Sigmoid colon (tissue), 7 donors: ENCODE data around the gene SULT2A1. TPM values are rescaled to one million over a fixed set of nuclear protein-coding genes. Genes with fewer than 3 reads are reported as not detected.
"Not testable (repeated sequence)": the region's sequence is repeated elsewhere in the genome, so short reads cannot be mapped to it uniquely, and the experiment has no call there.

ENCODE experiments used
- DNase-seq: peaks from one replicate; pipeline ENCODE4 v3.0.0-alpha.2; 2019
- H3K27ac ChIP-seq, 4 donors: fragments of 200-600 bp; sonication (generic); one replicate each; pipeline ENCODE4 v1.5.1; 2016 to 2019; ENCODE audit warnings: mild to moderate bottlenecking in 1 of 4
- H3K27me3 ChIP-seq, 3 donors: fragments of 200-600 bp; sonication (generic); one replicate each; pipeline ENCODE4 v1.5.1; 2019; ENCODE audit warnings: mild to moderate bottlenecking in 1 of 3
- H3K36me3 ChIP-seq, 4 donors: fragments of 200-600 bp; sonication (generic); one replicate each; pipeline ENCODE4 v1.5.1; 2016 to 2019
- H3K4me1 ChIP-seq, 4 donors: fragments of 200-600 bp; sonication (generic); one replicate each; pipeline ENCODE4 v1.5.1; 2017 to 2019
- H3K4me3 ChIP-seq, 4 donors: fragments of 200-600 bp; sonication (generic); one replicate each; pipeline ENCODE4 v1.5.1; 2017 to 2019; ENCODE audit warnings: mild to moderate bottlenecking in 2 of 4, moderate library complexity in 1 of 4
- H3K9me3 ChIP-seq, 4 donors: fragments of 200-600 bp in 3 of 4; sonication (generic) in 3 of 4; one replicate each; pipeline versions ENCODE4 v1.5.1 to v1.6.1; 2013 to 2019
- CTCF ChIP-seq, 4 experiments: fragments of 450-650 bp in 3 of 4; fragments of 200-600 bp in 1 of 4; IDR thresholded peaks; one replicate each; pipeline ENCODE4 v1.5.1; 2016 to 2019; ENCODE audit warnings: antibody characterized with exemption in 4 of 4, mild to moderate bottlenecking in 3 of 4, moderate library complexity in 2 of 4
- EP300 ChIP-seq, 4 donors: sonication (generic); formaldehyde crosslinking; IDR thresholded peaks; one replicate each; pipeline ENCODE4 v1.6.1; 2017; ENCODE audit warnings: antibody characterized with exemption in 4 of 4
- POLR2A ChIP-seq, 2 donors: fragments of 450-650 bp; IDR thresholded peaks; one replicate each; pipeline ENCODE4 v1.6.1; 2016; ENCODE audit warnings: antibody characterized with exemption in 2 of 2, mild to moderate bottlenecking in 2 of 2, moderate library complexity in 2 of 2
- POLR2AphosphoS5 ChIP-seq, 4 donors: sonication (generic); formaldehyde crosslinking; IDR thresholded peaks; one replicate each; pipeline ENCODE4 v1.6.1; 2017; ENCODE audit warnings: antibody characterized with exemption in 4 of 4
- WGBS, 2 donors: extraction: QIAGEN DNeasy Blood & Tissue Kit; methylation state at CpG; one replicate each; pipeline ENCODE4 v1.1.7; 2013; 5-methylcytosine and 5-hydroxymethylcytosine counted together
- intact Hi-C: fragments of 100-400 bp; cut with DNase I; formaldehyde crosslinking; loops from one replicate; pipeline ENCODE4 v1.15.1; 2023
- polyA plus RNA-seq, 3 donors: library from polyadenylated mRNA; stranded (reverse); fragments of 200-250 nt; gene quantifications; one replicate each; pipeline ENCODE4 v1.2.3, GENCODE V29; 2013
- total RNA-seq, 4 donors: library from RNA; depleted of rRNA; stranded (reverse); fragments of >200 nt; gene quantifications; one replicate each; pipeline ENCODE4 v1.1.0, GENCODE V29; 2016
- donor health status: healthy with polysubstance abuse.
- donor health status: Bipolar disorder and iron deficiency.
- donor health status: healthy.

Gene SULT2A1
- total and polyA plus RNA-seq, 7 donors: 0.07 to 0.23 TPM; not detected in 5

DNA sequence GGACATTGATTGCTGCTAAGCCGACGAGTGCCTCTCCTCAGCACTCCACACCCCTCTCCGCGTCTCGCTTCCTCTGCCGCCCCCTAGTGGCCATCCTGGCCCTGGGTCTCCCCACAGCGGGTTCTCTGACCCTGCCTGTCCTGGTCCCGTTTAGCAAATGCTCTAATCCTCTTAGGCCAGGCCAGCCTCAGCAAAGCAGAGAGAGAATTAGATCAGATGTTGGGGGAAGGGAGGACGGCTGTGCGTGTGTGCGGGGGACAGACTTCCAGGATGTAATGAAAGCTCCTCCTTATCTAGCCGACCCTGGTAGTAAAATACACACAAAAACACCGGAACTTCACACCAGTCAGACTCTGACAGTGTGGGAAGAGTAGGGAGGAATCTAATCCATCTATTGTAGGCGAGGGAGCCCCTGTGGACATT is 22.6 kb downstream of the SULT2A1 start:
- intact Hi-C loops: loop anchor here (5.0 kb wide), 2 partner anchors 51 to 96 kb away; no protein-coding TSS in a partner anchor
- TF ChIP-seq EP300 (IDR thresholded peaks at IDR 0.05) (no peak), POLR2A (IDR thresholded peaks at IDR 0.05) (no peak), POLR2AphosphoS5 (IDR thresholded peaks at IDR 0.05) (no peak), CTCF (IDR thresholded peaks at IDR 0.05) (peak; percentile 49 to 92 (median 70))
- Histone ChIP-seq H3K36me3 (no peaks in the 10 kb centered on the region), H3K4me1 (no peaks in the 10 kb centered on the region), H3K9me3 (no peaks in the 10 kb centered on the region), H3K27me3 (peaks cover 0 to 17% (median 0%) of the 10 kb centered on the region in 3 donors), H3K4me3 (no peak overlapping the region), H3K27ac (no peak overlapping the region)
- WGBS, 2 donors: 11 to 15% methylated on average over 14 of the region's 14 CpGs
- DNase-seq: peak; percentile 87

DNA sequence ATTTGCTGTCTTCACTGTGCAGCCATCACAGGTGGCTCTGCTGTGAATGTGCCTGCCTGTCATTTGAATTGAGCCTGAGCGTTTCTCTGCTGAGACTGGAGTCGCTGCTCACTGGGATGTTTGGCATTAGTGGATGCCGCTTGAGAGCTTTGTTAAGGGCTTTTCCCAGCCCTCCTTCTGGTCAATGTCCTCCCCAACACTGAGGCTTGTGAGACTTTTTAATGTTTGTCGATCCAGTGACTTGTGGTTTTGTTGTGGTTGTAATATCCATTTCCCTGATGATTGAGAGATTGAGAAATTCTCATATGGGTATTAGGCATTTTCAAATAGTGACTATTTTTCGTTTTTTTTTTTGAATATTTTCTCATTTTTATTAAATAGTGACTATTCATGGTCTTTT is 24.5 kb downstream of the SULT2A1 start:
- Histone ChIP-seq H3K4me3 (no peak overlapping the region), H3K27me3 (peaks cover 0 to 21% (median 0%) of the 10 kb centered on the region in 3 donors), H3K27ac (no peak overlapping the region), H3K36me3 (no peaks in the 10 kb centered on the region), H3K9me3 (no peaks in the 10 kb centered on the region), H3K4me1 (no peaks in the 10 kb centered on the region)
- WGBS, 2 donors: 89 to 91% methylated on average over 5 of the region's 5 CpGs
- TF ChIP-seq EP300 (IDR thresholded peaks at IDR 0.05) (no peak), POLR2A (IDR thresholded peaks at IDR 0.05) (no peak), POLR2AphosphoS5 (IDR thresholded peaks at IDR 0.05) (no peak), CTCF (IDR thresholded peaks at IDR 0.05) (no peak)
- no peak for DNase-seq
- intact Hi-C loops: loop anchor here (5.0 kb wide), 2 partner anchors 49 to 94 kb away; no protein-coding TSS in a partner anchor

DNA sequence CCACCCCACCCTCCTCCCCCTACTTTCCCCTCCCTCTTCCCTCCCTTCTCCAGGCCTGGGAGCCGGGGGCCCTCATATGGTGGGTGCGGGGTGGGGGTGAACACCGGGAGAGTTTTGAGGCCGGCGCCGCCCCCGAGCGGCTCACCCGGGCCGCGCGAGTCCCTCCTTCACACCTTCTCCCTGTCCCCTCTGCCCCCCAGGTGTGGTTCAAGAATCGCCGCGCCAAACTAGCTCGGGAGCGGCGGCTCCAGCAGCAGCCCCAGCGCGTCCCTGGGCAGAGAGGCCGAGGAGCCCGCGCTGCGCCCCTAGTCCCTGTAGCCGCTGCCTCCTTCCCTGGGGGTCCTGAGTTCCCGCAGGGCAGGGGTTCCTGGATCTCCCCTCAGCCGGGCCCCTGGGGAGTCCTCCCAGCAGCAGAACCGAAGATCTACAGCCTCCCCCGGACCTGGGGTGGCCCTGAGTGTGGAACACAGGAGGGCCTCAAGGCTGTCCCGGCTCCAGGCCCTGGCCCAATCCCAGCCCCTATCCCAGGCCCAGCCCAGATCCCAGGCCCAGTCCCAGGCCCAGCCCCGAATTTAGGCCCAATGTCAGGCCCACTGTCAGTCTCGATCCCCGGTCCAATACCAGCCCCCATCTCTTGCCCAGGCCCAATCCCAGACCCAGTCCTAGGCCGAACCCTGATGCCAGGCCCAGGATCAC is 25.4 kb downstream of the SULT2A1 start:
- H3K4me3 ChIP-seq: no peak overlapping the region
- no peak overlapping the region for H3K27ac ChIP-seq
- no peak for TF ChIP-seq POLR2A (IDR thresholded peaks at IDR 0.05)
- no peak for TF ChIP-seq POLR2AphosphoS5 (IDR thresholded peaks at IDR 0.05)
- TF ChIP-seq CTCF (IDR thresholded peaks at IDR 0.05): no peak
- no peak for TF ChIP-seq EP300 (IDR thresholded peaks at IDR 0.05)
- no peak for DNase-seq
- no peaks in the 10 kb centered on the region for H3K36me3 ChIP-seq
- H3K27me3 ChIP-seq: peaks cover 0 to 21% (median 0%) of the 10 kb centered on the region in 3 donors
- H3K4me1 ChIP-seq: no peaks in the 10 kb centered on the region
- no peaks in the 10 kb centered on the region for H3K9me3 ChIP-seq
- WGBS, 2 donors: 53 to 67% methylated on average over 34 of the region's 34 CpGs
- intact Hi-C loops: loop anchor here (5.0 kb wide), 2 partner anchors 48 to 93 kb away; no protein-coding TSS in a partner anchor

DNA sequence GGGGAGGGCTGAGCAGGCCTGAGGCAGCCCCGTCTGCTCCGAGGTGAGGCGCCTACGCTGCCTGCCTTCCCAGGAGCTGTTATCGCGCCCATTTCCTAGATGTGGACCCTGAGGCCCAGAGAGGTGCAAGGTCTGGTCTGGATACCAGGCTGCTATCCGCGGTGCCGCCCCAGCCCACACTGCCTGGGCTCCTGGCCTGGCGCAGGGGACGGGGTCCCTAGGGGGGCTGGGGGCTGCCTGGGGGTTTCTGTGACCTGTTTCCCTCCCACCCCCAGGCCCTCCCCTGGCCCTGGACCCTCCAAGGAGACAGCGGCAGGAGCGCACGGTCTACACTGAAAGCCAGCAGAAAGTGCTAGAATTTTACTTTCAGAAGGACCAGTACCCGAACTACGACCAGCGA is 26.3 kb downstream of the SULT2A1 start:
- not testable (repeated sequence) for H3K4me3 ChIP-seq, H3K36me3 ChIP-seq, DNase-seq, H3K9me3 ChIP-seq, H3K4me1 ChIP-seq, H3K27ac ChIP-seq
- peaks cover 0 to 21% (median 0%) of the 10 kb centered on the region in 3 donors for H3K27me3 ChIP-seq
- intact Hi-C loops: loop anchor here (5.0 kb wide), 2 partner anchors 48 to 93 kb away; no protein-coding TSS in a partner anchor
- WGBS, 2 donors: 91% methylated on average over 11 to 12 of the region's 17 CpGs

- H3K27ac ChIP-seq, H3K4me1 ChIP-seq, H3K4me3 ChIP-seq, intact Hi-C loops, H3K36me3 ChIP-seq, DNase-seq, H3K9me3 ChIP-seq: not testable (repeated sequence)
- peaks cover 0 to 27% (median 0%) of the 10 kb centered on the region in 3 donors for H3K27me3 ChIP-seq
- WGBS, 2 donors: 79 to 80% methylated on average over 9 of the region's 9 CpGs
These were observed 27.3 kb downstream of the SULT2A1 start, which contains the start of gene TPRX2 for GRCh38 chr19:47858646-47859285. Gene TPRX2 (plus strand): TSS chr19:47859235. CDS start chr19:47859247, 12 bp downstream.

DNA sequence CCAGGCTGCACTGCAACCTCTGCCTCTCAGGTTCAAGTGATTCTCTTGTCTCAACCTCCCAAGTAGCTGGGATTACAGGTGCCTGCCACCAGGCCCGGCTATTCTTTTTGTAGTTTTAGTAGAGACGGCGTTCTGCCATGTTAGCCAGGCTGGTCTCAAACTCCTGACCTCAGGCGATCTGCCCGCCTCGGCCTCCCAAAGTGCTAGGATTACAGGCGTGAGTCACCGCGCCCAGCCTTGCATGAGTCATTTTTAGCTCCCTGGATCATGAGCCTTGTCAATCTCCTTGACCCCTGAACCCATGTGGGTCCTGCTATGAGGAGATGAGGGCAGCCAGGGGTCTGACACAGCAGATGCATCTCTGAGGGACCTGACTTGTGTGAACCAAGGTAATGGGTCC is 27.9 kb downstream of the SULT2A1 start:
- intact Hi-C loops, H3K36me3 ChIP-seq, H3K27ac ChIP-seq, H3K9me3 ChIP-seq, H3K4me3 ChIP-seq, DNase-seq, H3K4me1 ChIP-seq: not testable (repeated sequence)
- H3K27me3 ChIP-seq: peaks cover 3 to 32% (median 3%) of the 10 kb centered on the region in 3 donors
- WGBS, 2 donors: 66 to 89% methylated on average over 9 of the region's 9 CpGs
